Left lung (tissue), 14 donors: ENCODE data around the gene TBC1D3D. TPM values are rescaled to one million over a fixed set of nuclear protein-coding genes. Genes with fewer than 3 reads are reported as not detected.
"Not testable (repeated sequence)": the region's sequence is repeated elsewhere in the genome, so short reads cannot be mapped to it uniquely, and the experiment has no call there.

ENCODE experiments used
- ATAC-seq: fragments of 200-7000 bp; cut with Tn5 transposase; one replicate; pipeline ENCODE4 v1.9.1; 2020; ENCODE audit warnings: moderate library complexity
- DNase-seq, 4 donors: peaks; one replicate each; pipeline ENCODE4 v3.0.0-alpha.2; 2013 to 2020
- H3K27ac ChIP-seq, 2 donors: fragments of 200-600 bp; sonication (generic) in 1 of 2; one replicate each; pipeline versions ENCODE4 v1.5.0 to v1.8.0; 2020 to 2021
- H3K27me3 ChIP-seq, 2 donors: fragments of 200-600 bp; sonication (generic) in 1 of 2; one replicate each; pipeline versions ENCODE4 v1.5.0 to v1.8.0; 2020 to 2021
- H3K36me3 ChIP-seq, 2 donors: fragments of 200-600 bp; sonication (generic) in 1 of 2; one replicate each; pipeline versions ENCODE4 v1.5.0 to v1.8.0; 2020 to 2021
- H3K4me1 ChIP-seq, 2 donors: fragments of 200-600 bp; one replicate each; pipeline ENCODE4 v1.8.0; 2021
- H3K4me3 ChIP-seq, 2 donors: fragments of 200-600 bp; sonication (generic) in 1 of 2; one replicate each; pipeline versions ENCODE4 v1.5.0 to v1.8.0; 2020 to 2021; ENCODE audit warnings: mild to moderate bottlenecking in 1 of 2
- H3K9me3 ChIP-seq, 2 donors: fragments of 200-600 bp; sonication (generic) in 1 of 2; one replicate each; pipeline versions ENCODE4 v1.5.0 to v1.8.0; 2020 to 2021
- intact Hi-C, 2 donors: fragments of 100-400 bp; cut with DNase I; formaldehyde crosslinking; loops; one replicate each; pipeline versions ENCODE4 v1.11.2 to v1.14.2; 2022
- long read RNA-seq, 12 donors: library from polyadenylated mRNA in 2 of 12; unstranded in 2 of 12; transcript quantifications; one replicate each; pipeline ENCODE4 v2.0.0 and lab custom pipeline, GENCODE V29; 2019 to 2026
- polyA plus RNA-seq, 6 donors: library from polyadenylated mRNA; unstranded; fragments of 120-200 nt; gene quantifications; one replicate each; pipeline ENCODE4 v1.2.1, GENCODE V29; 2013; ENCODE audit not compliant: insufficient read length in 6 of 6
- total RNA-seq, 2 donors: library from RNA; stranded (reverse); fragmentation: NEBNext Ultra II Directional; extraction: Animal tissue kit (Norgen Biotek cat#: 25700); gene quantifications; one replicate each; pipeline ENCODE4 v1.2.1, GENCODE V29; 2021
- donor health status: DM: no; HTN: yes; CAD: no.
- donor health status: DM: no; HTN: no; CAD: no.

TBC1D3D gene
- 1 to 10 TPM in 1 of 2 donors, under 1 TPM in 1; 0.79 to 3.7 TPM for total RNA-seq
- polyA plus RNA-seq: 1 to 10 TPM in 5 of 6 donors, under 1 TPM in 1; 0.46 to 6.2 (median 2.2) TPM
- long read RNA-seq, donor 1: 0 reads
- long read RNA-seq, donor 2: 0 reads
- long read RNA-seq, donor 3: 0 reads
- long read RNA-seq, donor 4: 0 reads
- long read RNA-seq, donor 5, partial matches to known transcripts: 6 of 6 reads
- long read RNA-seq, donor 5, other reads (novel, unspliced or antisense): 0 of 6 reads
- long read RNA-seq, donor 6: 0 reads
- long read RNA-seq, donor 7, partial matches to known transcripts: 0 of 17 reads
- long read RNA-seq, donor 7, other reads (novel, unspliced or antisense): 17 of 17 reads
- long read RNA-seq, donor 8: 0 reads
- long read RNA-seq, donor 9: 0 reads
- long read RNA-seq, donor 10: 0 reads
- long read RNA-seq, donor 11: 0 reads
- long read RNA-seq, donor 12, partial matches to known transcripts: 0 of 7 reads
- long read RNA-seq, donor 12, other reads (novel, unspliced or antisense): 7 of 7 reads

DNA sequence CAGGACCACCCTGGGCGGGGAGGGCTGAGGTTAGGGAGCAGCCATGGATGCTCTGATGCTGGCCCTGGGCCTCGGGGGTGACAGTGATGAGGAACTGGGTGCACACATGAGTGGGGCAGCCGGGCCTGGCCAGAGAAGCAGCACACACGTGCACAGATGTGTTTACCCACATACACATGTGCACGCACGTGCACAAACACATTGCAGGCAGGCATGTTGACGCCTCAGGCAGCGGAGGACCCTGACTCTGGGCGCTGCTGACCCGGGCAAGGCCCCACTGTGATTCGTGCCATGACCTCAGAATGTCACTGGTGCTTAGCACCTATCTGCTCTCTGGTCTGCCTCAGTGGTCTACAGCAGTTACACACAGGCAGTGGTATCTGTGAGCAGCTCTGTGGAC lies at the start of gene TBC1D3D:
Gene TBC1D3D, plus strand, starts transcription at position 301 of the 400 bp plus-strand sequence. CDS start 1,585 bp downstream, outside the sequence.
- not testable (repeated sequence) for H3K36me3 ChIP-seq

DNA sequence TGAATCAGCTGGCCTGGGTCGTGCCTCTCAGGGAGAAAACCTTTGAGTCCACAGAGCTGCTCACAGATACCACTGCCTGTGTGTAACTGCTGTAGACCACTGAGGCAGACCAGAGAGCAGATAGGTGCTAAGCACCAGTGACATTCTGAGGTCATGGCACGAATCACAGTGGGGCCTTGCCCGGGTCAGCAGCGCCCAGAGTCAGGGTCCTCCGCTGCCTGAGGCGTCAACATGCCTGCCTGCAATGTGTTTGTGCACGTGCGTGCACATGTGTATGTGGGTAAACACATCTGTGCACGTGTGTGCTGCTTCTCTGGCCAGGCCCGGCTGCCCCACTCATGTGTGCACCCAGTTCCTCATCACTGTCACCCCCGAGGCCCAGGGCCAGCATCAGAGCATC lies 14.8 kb upstream of the TBC1D3D start, which contains the start of gene TBC1D3L:
Gene TBC1D3L, minus strand, starts transcription at position 101 of the 400 bp plus-strand sequence. CDS start 1,540 bp downstream, outside the sequence.
- H3K4me3 ChIP-seq, DNase-seq, H3K27me3 ChIP-seq, H3K27ac ChIP-seq, H3K36me3 ChIP-seq, H3K4me1 ChIP-seq, ATAC-seq, intact Hi-C loops, H3K9me3 ChIP-seq: not testable (repeated sequence)

More for the DNA sequence above, at the start of gene TBC1D3D:
- H3K27ac ChIP-seq, H3K9me3 ChIP-seq, ATAC-seq, intact Hi-C loops, DNase-seq, H3K27me3 ChIP-seq, H3K4me3 ChIP-seq, H3K4me1 ChIP-seq: not testable (repeated sequence)

Other genes starting within 250 kb of the TBC1D3D start
- gene TBC1D3K, start 79.6 kb upstream of the TBC1D3D start, total RNA-seq: not detected
- gene TBC1D3K, start 79.6 kb upstream of the TBC1D3D start, polyA plus RNA-seq: 1 to 10 TPM in 1 of 6 donors, not detected in 5; 1.0 TPM
- gene TBC1D3L, start 14.9 kb upstream of the TBC1D3D start, total RNA-seq: 10 to 100 TPM; 12.1 to 13.3 TPM
- 10 to 100 TPM; 19.2 to 40.5 (median 31.2) TPM for gene TBC1D3L, start 14.9 kb upstream of the TBC1D3D start, polyA plus RNA-seq
- gene TBC1D3C, start 64.7 kb downstream of the TBC1D3D start, total RNA-seq: not detected
- under 1 TPM in 2 of 6 donors, not detected in 4; 0.21 to 0.39 TPM for gene TBC1D3C, start 64.7 kb downstream of the TBC1D3D start, polyA plus RNA-seq
- not detected for gene TBC1D3E, start 124.0 kb downstream of the TBC1D3D start, total RNA-seq
- under 1 TPM in 2 of 6 donors, not detected in 4; 0.20 to 0.21 TPM for gene TBC1D3E, start 124.0 kb downstream of the TBC1D3D start, polyA plus RNA-seq
- gene TBC1D3, start 188.6 kb downstream of the TBC1D3D start, total RNA-seq: not detected
- not detected for gene TBC1D3, start 188.6 kb downstream of the TBC1D3D start, polyA plus RNA-seq